Spleen (tissue), 11 donors: Measurements from ENCODE around the gene KLHL8. TPM values are rescaled to one million over a fixed set of nuclear protein-coding genes. Genes with fewer than 3 reads are reported as not detected.

Experiments
- DNase-seq: peaks from one replicate; pipeline ENCODE4 v3.0.0-alpha.2; 2020
- H3K27ac ChIP-seq, 8 donors: fragments of 200-600 bp; sonication (generic) in 7 of 8; 1 replicate in 4 of 8; 2 replicates in 4 of 8; pipeline versions ENCODE4 v1.5.0 to v1.8.0; 2016 to 2021; ENCODE audit warnings: inconsistent platforms in 4 of 8, mild to moderate bottlenecking in 4 of 8, moderate library complexity in 1 of 8
- H3K27me3 ChIP-seq, 7 donors: fragments of 200-600 bp; sonication (generic) in 6 of 7; replicated peaks in 1 of 7; 1 replicate in 4 of 7; 2 replicates in 3 of 7; pipeline versions ENCODE4 v1.5.0 to v1.8.0; 2016 to 2021; ENCODE audit warnings: inconsistent platforms in 3 of 7, mild to moderate bottlenecking in 1 of 7
- H3K36me3 ChIP-seq, 6 donors: fragments of 200-600 bp; sonication (generic) in 5 of 6; 1 replicate in 4 of 6; 2 replicates in 2 of 6; pipeline versions ENCODE4 v1.5.0 to v1.8.0; 2016 to 2021; ENCODE audit warnings: inconsistent platforms in 2 of 6
- H3K4me1 ChIP-seq, 6 donors: fragments of 200-600 bp; sonication (generic) in 5 of 6; 1 replicate in 3 of 6; 2 replicates in 3 of 6; pipeline versions ENCODE4 v1.5.0 to v1.8.0; 2016 to 2021; ENCODE audit warnings: inconsistent platforms in 3 of 6
- H3K4me3 ChIP-seq, 8 donors: fragments of 200-600 bp; sonication (generic) in 7 of 8; 1 replicate in 4 of 8; 2 replicates in 4 of 8; pipeline versions ENCODE4 v1.5.0 to v1.8.0; 2016 to 2021; ENCODE audit warnings: inconsistent platforms in 4 of 8, mild to moderate bottlenecking in 4 of 8, moderate library complexity in 2 of 8
- H3K9me3 ChIP-seq, 8 donors: fragments of 200-600 bp; sonication (generic) in 7 of 8; 1 replicate in 4 of 8; 2 replicates in 4 of 8; pipeline versions ENCODE4 v1.5.0 to v1.8.0; 2016 to 2021; ENCODE audit warnings: inconsistent platforms in 4 of 8
- POLR2A ChIP-seq, 3 donors: fragments of 450-650 bp; IDR thresholded peaks; one replicate each; pipeline ENCODE4 v1.5.1; 2017; ENCODE audit warnings: antibody characterized with exemption in 3 of 3, mild to moderate bottlenecking in 1 of 3
- POLR2AphosphoS5 ChIP-seq, 3 donors: sonication (generic); formaldehyde crosslinking; IDR thresholded peaks; one replicate each; pipeline ENCODE4 v1.5.1; 2017; ENCODE audit warnings: antibody characterized with exemption in 3 of 3
- WGBS, 5 donors: extraction: QIAGEN DNeasy Blood & Tissue Kit in 3 of 5; methylation state at CpG; one replicate each; pipeline versions ENCODE4 v1.1.5 to v1.1.7; 2013 to 2018; 5-methylcytosine and 5-hydroxymethylcytosine counted together
- intact Hi-C: fragments of 100-400 bp; cut with DNase I; formaldehyde crosslinking; loops from one replicate; pipeline ENCODE4 v1.15.0; 2023; ENCODE audit warnings: low total_unique reads
- polyA plus RNA-seq, 3 donors: library from polyadenylated mRNA; stranded (reverse); fragments of 200-250 nt; gene quantifications; one replicate each; pipeline ENCODE4 v1.2.1, GENCODE V29; 2013
- total RNA-seq, 7 donors: library from RNA; depleted of rRNA in 3 of 7; stranded (reverse); fragments of >200 nt in 3 of 7; fragmentation: NEBNext Ultra II Directional in 4 of 7; extraction: Animal tissue kit (Norgen Biotek cat#: 25700) in 4 of 7; gene quantifications; one replicate each; pipeline versions ENCODE4 v1.1.0 to v1.2.1, GENCODE V29; 2016 to 2021
- TF ChIP-seq, protein P1 (sequence below), 11 experiments: fragments of 200-600 bp in 7 of 11; fragments of 450-650 bp in 4 of 11; sonication (generic) in 4 of 11; IDR thresholded peaks in 8 of 11; conservative IDR thresholded peaks in 3 of 11; 1 replicate in 7 of 11; 2 replicates in 4 of 11; pipeline versions ENCODE4 v1.4.0 to v1.8.0; 2016 to 2021; ENCODE audit warnings: antibody characterized with exemption in 11 of 11, inconsistent platforms in 4 of 11, mild to moderate bottlenecking in 1 of 11
- donor health status: healthy with polysubstance abuse.
- donor health status: DM: no; HTN: no; CAD: no; lungs with moderate emphysema.
- donor health status: DM: no; HTN: no; CAD: no.
- donor health status: Bipolar disorder and iron deficiency.
- donor health status: healthy.
- donor health status: DM: no; HTN: no; CAD: no.
- donor health status: DM: yes; HTN: yes; CAD: no.

Gene KLHL8
- total and polyA plus RNA-seq, 10 donors = 2.6 to 17.6 (median 15.0) TPM

DNA sequence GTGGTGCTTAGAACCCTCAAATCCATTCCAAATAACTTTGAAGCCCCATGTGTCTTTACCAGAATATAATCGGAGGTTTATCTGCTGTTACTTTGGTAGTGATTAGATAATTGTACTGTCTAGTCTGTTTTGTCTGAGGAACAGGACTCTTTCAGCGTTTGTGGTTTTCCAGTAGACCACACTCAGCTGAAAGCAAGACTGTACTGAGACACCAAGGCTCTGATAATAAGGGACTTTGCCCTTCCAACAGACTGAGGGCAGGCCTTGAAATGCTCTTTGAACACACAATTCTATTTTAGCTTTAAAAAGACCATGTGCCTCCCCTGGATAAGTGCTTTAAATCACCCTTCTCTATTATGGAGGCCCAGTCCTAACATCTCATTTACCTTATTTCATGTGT lies 76.1 kb downstream of the KLHL8 start:
- Histone ChIP-seq H3K4me1 (peaks cover 0 to 6% (median 0%) of the 10 kb centered on the region in 6 donors), H3K4me3 (no peak overlapping the region), H3K9me3 (no peaks in the 10 kb centered on the region), H3K27ac (no peak overlapping the region), H3K36me3 (peaks cover 0 to 58% (median 8%) of the 10 kb centered on the region in 6 donors), H3K27me3 (no peaks in the 10 kb centered on the region)
- no peak for TF ChIP-seq POLR2A (IDR thresholded peaks at IDR 0.05)
- TF ChIP-seq, protein P1, sequence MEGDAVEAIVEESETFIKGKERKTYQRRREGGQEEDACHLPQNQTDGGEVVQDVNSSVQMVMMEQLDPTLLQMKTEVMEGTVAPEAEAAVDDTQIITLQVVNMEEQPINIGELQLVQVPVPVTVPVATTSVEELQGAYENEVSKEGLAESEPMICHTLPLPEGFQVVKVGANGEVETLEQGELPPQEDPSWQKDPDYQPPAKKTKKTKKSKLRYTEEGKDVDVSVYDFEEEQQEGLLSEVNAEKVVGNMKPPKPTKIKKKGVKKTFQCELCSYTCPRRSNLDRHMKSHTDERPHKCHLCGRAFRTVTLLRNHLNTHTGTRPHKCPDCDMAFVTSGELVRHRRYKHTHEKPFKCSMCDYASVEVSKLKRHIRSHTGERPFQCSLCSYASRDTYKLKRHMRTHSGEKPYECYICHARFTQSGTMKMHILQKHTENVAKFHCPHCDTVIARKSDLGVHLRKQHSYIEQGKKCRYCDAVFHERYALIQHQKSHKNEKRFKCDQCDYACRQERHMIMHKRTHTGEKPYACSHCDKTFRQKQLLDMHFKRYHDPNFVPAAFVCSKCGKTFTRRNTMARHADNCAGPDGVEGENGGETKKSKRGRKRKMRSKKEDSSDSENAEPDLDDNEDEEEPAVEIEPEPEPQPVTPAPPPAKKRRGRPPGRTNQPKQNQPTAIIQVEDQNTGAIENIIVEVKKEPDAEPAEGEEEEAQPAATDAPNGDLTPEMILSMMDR (IDR thresholded peaks at IDR 0.05 in 8 of 11, conservative IDR thresholded peaks at IDR 0.05 in 3 of 11) = no peak
- WGBS, 5 donors = 39 to 50% (median 49%) methylated on average over 2 of the region's 2 CpGs
- intact Hi-C loops = no loop called here
- no peak for DNase-seq

DNA sequence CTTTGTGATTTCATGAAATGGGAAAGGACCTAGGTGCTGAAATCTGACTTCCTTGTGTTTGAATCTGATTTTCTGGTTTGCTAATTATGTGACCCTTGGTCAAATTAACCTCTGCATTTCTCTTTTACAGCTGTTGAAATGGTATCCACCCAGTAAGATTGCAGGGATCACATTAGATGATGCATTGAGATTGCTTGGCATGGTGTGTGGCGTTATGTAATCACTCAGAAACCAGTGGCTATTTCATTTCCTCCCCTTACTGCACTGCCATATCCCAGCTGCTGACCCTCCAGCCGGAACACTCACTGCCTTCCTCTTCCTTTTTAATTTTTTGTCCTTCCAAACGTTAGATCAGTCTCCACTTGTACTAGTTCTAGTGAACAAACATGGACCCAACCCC lies 79.0 kb downstream of the KLHL8 start:
- Histone ChIP-seq H3K36me3 (peaks cover 0 to 87% (median 16%) of the 10 kb centered on the region in 6 donors), H3K4me3 (no peak overlapping the region), H3K27ac (no peak overlapping the region), H3K27me3 (no peaks in the 10 kb centered on the region), H3K4me1 (peaks cover 0 to 6% (median 0%) of the 10 kb centered on the region in 6 donors), H3K9me3 (no peaks in the 10 kb centered on the region)
- WGBS, 5 donors = 24 to 61% (median 43%) methylated on average over 3 of the region's 3 CpGs
- intact Hi-C loops = no loop called here
- no peak for DNase-seq
- TF ChIP-seq POLR2A (IDR thresholded peaks at IDR 0.05) = no peak
- TF ChIP-seq, protein P1 (IDR thresholded peaks at IDR 0.05 in 8 of 11, conservative IDR thresholded peaks at IDR 0.05 in 3 of 11) = no peak
- no peak for TF ChIP-seq POLR2AphosphoS5 (IDR thresholded peaks at IDR 0.05)

DNA sequence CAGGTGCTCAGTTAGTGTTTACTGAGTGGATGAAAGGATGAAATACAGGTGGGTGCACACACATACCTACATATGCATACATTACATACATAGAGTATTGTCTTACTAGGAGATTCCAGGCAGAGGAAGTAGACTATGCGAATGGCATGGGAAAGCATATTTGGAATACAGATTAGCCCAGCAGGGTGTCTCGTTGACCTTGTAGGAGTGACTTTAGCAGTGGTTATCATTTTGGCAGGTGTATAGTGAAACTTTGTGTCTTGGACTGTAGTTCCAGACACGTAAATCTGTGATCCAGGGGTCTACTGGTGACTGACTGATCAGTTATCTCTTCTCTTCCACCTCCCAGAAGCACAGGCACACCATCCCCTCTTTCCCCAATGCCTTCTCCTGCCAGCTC lies 86.3 kb downstream of the KLHL8 start:
- Histone ChIP-seq H3K27ac (no peak overlapping the region), H3K4me3 (no peak overlapping the region), H3K27me3 (no peaks in the 10 kb centered on the region), H3K9me3 (no peaks in the 10 kb centered on the region), H3K36me3 (peaks cover 0 to 100% (median 78%) of the 10 kb centered on the region in 6 donors), H3K4me1 (no peaks in the 10 kb centered on the region)
- TF ChIP-seq, protein P1 (IDR thresholded peaks at IDR 0.05 in 8 of 11, conservative IDR thresholded peaks at IDR 0.05 in 3 of 11) = no peak
- TF ChIP-seq POLR2AphosphoS5 (IDR thresholded peaks at IDR 0.05) (no peak), POLR2A (IDR thresholded peaks at IDR 0.05) (no peak)
- intact Hi-C loops = no loop called here
- 78 to 100% (median 94%) methylated on average over 3 of the region's 3 CpGs for WGBS, 5 donors
- DNase-seq = no peak

DNA sequence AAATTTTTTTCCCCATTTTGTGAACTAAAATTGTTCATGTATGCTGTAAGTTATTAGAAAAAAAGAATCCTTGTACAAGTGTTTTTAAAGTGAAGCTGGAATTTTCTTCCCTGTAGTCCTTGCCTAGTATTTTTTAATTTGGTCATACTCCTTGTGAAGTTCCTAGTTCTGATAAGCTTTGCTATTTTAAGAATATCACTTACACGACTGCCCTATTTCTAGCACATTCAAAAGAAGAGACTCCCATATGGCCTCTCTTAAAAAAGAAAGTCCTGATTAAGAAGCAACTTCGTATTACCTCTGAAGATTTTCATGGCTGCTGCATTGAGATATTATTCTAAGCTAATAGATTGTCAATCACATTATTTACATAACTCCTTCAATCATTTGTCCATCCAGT lies 87.2 kb downstream of the KLHL8 start:
- 71 to 85% (median 76%) methylated on average over 2 of the region's 2 CpGs for WGBS, 5 donors
- no peak for TF ChIP-seq POLR2A (IDR thresholded peaks at IDR 0.05)
- TF ChIP-seq, protein P1 (IDR thresholded peaks at IDR 0.05 in 8 of 11, conservative IDR thresholded peaks at IDR 0.05 in 3 of 11) = no peak
- no peak for TF ChIP-seq POLR2AphosphoS5 (IDR thresholded peaks at IDR 0.05)
- no peak overlapping the region for H3K4me3 ChIP-seq
- H3K36me3 ChIP-seq = peaks cover 0 to 100% (median 87%) of the 10 kb centered on the region in 6 donors
- no peak for DNase-seq
- intact Hi-C loops = no loop called here
- no peaks in the 10 kb centered on the region for H3K4me1 ChIP-seq
- H3K9me3 ChIP-seq = no peaks in the 10 kb centered on the region
- no peak overlapping the region for H3K27ac ChIP-seq
- H3K27me3 ChIP-seq = no peaks in the 10 kb centered on the region
